K562 (cell line): ENCODE results near the gene ST6GALNAC2. TPM values are rescaled to one million over a fixed set of nuclear protein-coding genes. Genes with fewer than 3 reads are reported as not detected.
"Not testable (repeated sequence)": the region's sequence is repeated elsewhere in the genome, so short reads cannot be mapped to it uniquely, and the experiment has no call there.

ENCODE experiments used
- ATAC-seq: fragments of 200-7000 bp; cut with Tn5 transposase; 3 replicates; pipeline ENCODE4 v1.9.1; 2020; ENCODE audit warnings: moderate library complexity
- BruUV-seq: library from RNA; stranded (reverse); fragments of 400-500 nt; replicated peaks from 2 replicates; lab custom pipeline; 2021; lab: Mats Ljungman, UMichigan
- CTCF ChIA-PET: fragments of 300-600 bp; formaldehyde crosslinking; extraction: SDS; loops from one replicate; lab custom pipeline; 2021; ENCODE audit warnings: low intra/inter-chr PET ratio; lab: Yijun Ruan, JAX
- POLR2A ChIA-PET: fragments of 300-600, 350-650 bp; sonication (Branson Sonifier 250); formaldehyde crosslinking; extraction: SDS; loops from one replicate; lab custom pipeline; 2021; ENCODE audit warnings: antibody characterized with exemption, inconsistent platforms; lab: Yijun Ruan, JAX
- DNase-seq, 4 experiments: peaks; one replicate each; pipeline versions ENCODE4 v3.0.0 to v3.0.0-alpha.2; 2011 to 2018; ENCODE audit warnings: low spot score in 3 of 4, mixed read lengths in 3 of 4; ENCODE audit errors: extremely low read depth in 1 of 4
- FAIRE-seq: peaks from 2 replicates; lab custom pipeline; 2011; peaks lifted over from hg19 to GRCh38; lab: Jason Lieb, UNC
- H2AFZ ChIP-seq: 2 replicates; pipeline ENCODE4 v1.6.0; 2011; ENCODE audit warnings: low read depth, low read length, control low read depth, inconsistent platforms
- H3K27ac ChIP-seq: fragments of 200-600 bp; 3 replicates; pipeline ENCODE4 v1.8.0; 2011; ENCODE audit warnings: low read depth, mild to moderate bottlenecking, control low read depth, inconsistent platforms, low read length, moderate library complexity, mixed read lengths; ENCODE audit errors: extremely low read depth
- H3K27me3 ChIP-seq, 2 experiments: fragments of 300-600 bp in 1 of 2; 2 replicates in 1 of 2; 3 replicates in 1 of 2; pipeline versions ENCODE4 v1.6.0 to v1.8.0; 2011; ENCODE audit warnings: inconsistent platforms in 2 of 2, low read length in 2 of 2, mild to moderate bottlenecking in 1 of 2, mixed read lengths in 1 of 2, moderate library complexity in 1 of 2; ENCODE audit not compliant: control insufficient read depth in 2 of 2, insufficient read depth in 2 of 2
- H3K36me3 ChIP-seq: fragments of 300-600 bp; 3 replicates; pipeline ENCODE4 v1.8.0; 2011; ENCODE audit warnings: mild to moderate bottlenecking, low read length, inconsistent platforms; ENCODE audit not compliant: control insufficient read depth, insufficient read depth
- H3K4me1 ChIP-seq, 2 experiments: fragments of 200-600 bp in 1 of 2; replicated peaks in 1 of 2; 2 replicates in 1 of 2; 3 replicates in 1 of 2; pipeline versions ENCODE4 v1.5.1 to v1.8.0; 2011; ENCODE audit warnings: inconsistent platforms in 2 of 2, low read length in 2 of 2, mild to moderate bottlenecking in 1 of 2, mixed read lengths in 1 of 2, moderate library complexity in 1 of 2; ENCODE audit not compliant: control insufficient read depth in 2 of 2, insufficient read depth in 2 of 2
- H3K4me2 ChIP-seq: 2 replicates; pipeline ENCODE4 v1.6.1; 2011; ENCODE audit warnings: low read length, control low read depth, inconsistent platforms, mixed read lengths; ENCODE audit not compliant: insufficient read depth
- H3K4me3 ChIP-seq: fragments of 200-600 bp; sonication (generic), shearing (Covaris generic); 2 replicates; pipeline ENCODE4 v1.5.1; 2016; ENCODE audit warnings: control low read depth, inconsistent platforms
- H3K79me2 ChIP-seq: fragments of 200-600 bp; 3 replicates; pipeline ENCODE4 v1.8.0; 2011; ENCODE audit warnings: low read length, inconsistent platforms; ENCODE audit not compliant: control insufficient read depth, insufficient read depth
- H3K9ac ChIP-seq, 2 experiments: 2 replicates each; pipeline versions ENCODE4 v1.6.0 to v1.6.1; 2011; ENCODE audit warnings: low read depth in 2 of 2, low read length in 2 of 2, control low read depth in 1 of 2, inconsistent platforms in 1 of 2, mild to moderate bottlenecking in 1 of 2, mixed read lengths in 1 of 2; ENCODE audit not compliant: insufficient read depth in 1 of 2
- H3K9me1 ChIP-seq: one replicate; pipeline ENCODE4 v1.6.0; 2011; ENCODE audit warnings: inconsistent platforms, mild to moderate bottlenecking, low read length, moderate library complexity; ENCODE audit not compliant: control insufficient read depth, insufficient read depth
- H3K9me3 ChIP-seq: replicated peaks from 2 replicates; pipeline ENCODE4 v1.5.1; 2011; ENCODE audit warnings: low read depth, low read length, inconsistent platforms; ENCODE audit not compliant: control insufficient read depth, insufficient read depth
- H4K20me1 ChIP-seq: replicated peaks from 2 replicates; pipeline ENCODE4 v1.6.1; 2011; ENCODE audit warnings: low read length, inconsistent platforms, mixed read lengths; ENCODE audit not compliant: control insufficient read depth, insufficient read depth
- POLR2H ChIP-seq: IDR thresholded peaks from 2 replicates; pipeline ENCODE4 v1.6.1; 2016; ENCODE audit warnings: missing genetic modification characterization, low read depth, mild to moderate bottlenecking, control low read depth, missing compliant biosample characterization, moderate library complexity
- THRA ChIP-seq: fragments of 450-650 bp; IDR thresholded peaks from 2 replicates; pipeline ENCODE4 v1.6.1; 2017; ENCODE audit warnings: mild to moderate bottlenecking, moderate library complexity
- ZNF785 ChIP-seq: fragments of 250-450 bp; sonication (Bioruptor Pico); IDR thresholded peaks from 2 replicates; pipeline ENCODE4 v1.4.0; 2020; ENCODE audit warnings: mild to moderate bottlenecking
- WGBS: fragments of 100-300 bp; shearing (Covaris generic); methylation state at CpG from one replicate; pipeline ENCODE4 v1.1.6; 2016; ENCODE audit warnings: low coverage, mixed read lengths; ENCODE audit not compliant: insufficient coverage; ENCODE audit errors: missing lambda C conversion rate; 5-methylcytosine and 5-hydroxymethylcytosine counted together
- in situ Hi-C: fragments of 300-500 bp; cut with MboI; formaldehyde crosslinking; loops from 4 replicates; pipeline ENCODE4 v1.15.0; 2018; ENCODE audit warnings: inconsistent platforms, mixed read lengths
- intact Hi-C: fragments of 100-400 bp; cut with micrococcal nuclease; formaldehyde crosslinking; loops from 2 replicates; pipeline ENCODE4 v1.14.2; 2022
- polyA plus RNA-seq, 8 experiments: library from polyadenylated mRNA; depleted of rRNA in 4 of 8; stranded (reverse) in 5 of 8; unstranded in 3 of 8; fragments of >200 nt; fragmentation: Nextera tagmentation in 2 of 8; fragmentation: Illumina TruSeq in 1 of 8; extraction: Ambion mirVana in 2 of 8; extraction: Trizol in 1 of 8; gene quantifications; 2 replicates each; pipeline versions ENCODE4 v1.2.1 to v1.2.3, GENCODE V29; 2011 to 2014; ENCODE audit warnings: inconsistent platforms in 1 of 8, missing spikeins in 1 of 8
- total RNA-seq, 7 experiments: library from RNA; depleted of rRNA in 6 of 7; stranded (reverse); fragments of >200 nt in 6 of 7; fragmentation: Illumina TruSeq in 2 of 7; extraction: Trizol in 2 of 7; gene quantifications; 2 replicates each; pipeline versions ENCODE4 v1.2.1 to v1.2.3, GENCODE V29; 2011 to 2021; ENCODE audit warnings: low replicate concordance in 1 of 7
- TF ChIP-seq, protein P1 (sequence below): fragments of 450-650 bp; IDR thresholded peaks from 2 replicates; pipeline ENCODE4 v1.6.1; 2016

ST6GALNAC2 gene
- total and polyA plus RNA-seq, 9 of the 15 experiments (the other 6 are each of a cell fraction or from before 2014, with no cell fraction given): 0.18 TPM; not detected in 8

GRCh38 chr17:76560036-76560876 is 25.4 kb downstream of the ST6GALNAC2 start (continued):
- no peak for TF ChIP-seq THRA
- TF ChIP-seq, protein P1, sequence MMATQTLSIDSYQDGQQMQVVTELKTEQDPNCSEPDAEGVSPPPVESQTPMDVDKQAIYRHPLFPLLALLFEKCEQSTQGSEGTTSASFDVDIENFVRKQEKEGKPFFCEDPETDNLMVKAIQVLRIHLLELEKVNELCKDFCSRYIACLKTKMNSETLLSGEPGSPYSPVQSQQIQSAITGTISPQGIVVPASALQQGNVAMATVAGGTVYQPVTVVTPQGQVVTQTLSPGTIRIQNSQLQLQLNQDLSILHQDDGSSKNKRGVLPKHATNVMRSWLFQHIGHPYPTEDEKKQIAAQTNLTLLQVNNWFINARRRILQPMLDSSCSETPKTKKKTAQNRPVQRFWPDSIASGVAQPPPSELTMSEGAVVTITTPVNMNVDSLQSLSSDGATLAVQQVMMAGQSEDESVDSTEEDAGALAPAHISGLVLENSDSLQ: peak; percentile 54
- no peak for TF ChIP-seq ZNF785
- TF ChIP-seq POLR2H (tag): 0 out of 2 replicates have a peak, but pooled peaks have one; percentile 6
- TF ChIP-seq, all 486 proteins: peak for 11

GRCh38 chr17:76559460-76559859 is 26.2 kb downstream of the ST6GALNAC2 start:
- H2AFZ ChIP-seq, H3K27me3 ChIP-seq, FAIRE-seq, in situ Hi-C loops, H3K9me1 ChIP-seq, ATAC-seq, BruUV-seq, DNase-seq, H3K9me3 ChIP-seq: not testable (repeated sequence)
- Histone ChIP-seq H3K4me3 (peak overlapping the region; percentile 57), H3K4me1 (peaks cover 22 to 35% of the 10 kb centered on the region in 2 experiments), H3K79me2 (peaks cover 68% of the 10 kb centered on the region), H4K20me1 (peaks cover 25% of the 10 kb centered on the region), H3K4me2 (peak overlapping the region; percentile 95), H3K36me3 (peaks cover 54% of the 10 kb centered on the region), H3K27ac (peak overlapping the region; percentile 94), H3K9ac (peak overlapping the region; percentile 86 to 95)
- ChIA-PET POLR2A (interaction anchor here (0.7 to 5.8 kb wide), 17 partner anchors 8 to 178 kb away, joined by 3 to 48 read pairs (median 5); partner anchors contain the start of genes JMJD6, METTL23 and SRSF2), CTCF (interaction anchor here (2.4 kb wide), 1 partner anchor 64 kb away, joined by 10 read pairs; no protein-coding TSS in a partner anchor)
- intact Hi-C loops: loop anchor here (2.0 to 5.0 kb wide), 2 partner anchors 43 to 121 kb away; no protein-coding TSS in a partner anchor
- WGBS: 7% methylated on average over 7 of the region's 7 CpGs
